HG03442 (cell line): ENCODE data around the gene PTTG1IP.

Experiments used
- ATAC-seq: cut with Tn5 transposase; IDR thresholded peaks from one replicate; pipeline ENCODE4 v1.9.1; 2021; ENCODE audit warnings: mild to moderate bottlenecking, moderate library complexity; ENCODE audit not compliant: unreplicated experiment

Gene PTTG1IP

GRCh38 chr21:44896561-44897286, 23.2 kb upstream of the PTTG1IP start:
- ATAC-seq = no peak

- ATAC-seq = no peak
Observed at GRCh38 chr21:44895859-44896258, 22.4 kb upstream of the PTTG1IP start.

- no peak for ATAC-seq
Observed at GRCh38 chr21:44894687-44895302, 21.3 kb upstream of the PTTG1IP start.

- ATAC-seq = no peak
Observed at GRCh38 chr21:44893948-44894656, 20.6 kb upstream of the PTTG1IP start.

GRCh38 chr21:44893278-44893556, 19.7 kb upstream of the PTTG1IP start:
- ATAC-seq = no peak

DNA sequence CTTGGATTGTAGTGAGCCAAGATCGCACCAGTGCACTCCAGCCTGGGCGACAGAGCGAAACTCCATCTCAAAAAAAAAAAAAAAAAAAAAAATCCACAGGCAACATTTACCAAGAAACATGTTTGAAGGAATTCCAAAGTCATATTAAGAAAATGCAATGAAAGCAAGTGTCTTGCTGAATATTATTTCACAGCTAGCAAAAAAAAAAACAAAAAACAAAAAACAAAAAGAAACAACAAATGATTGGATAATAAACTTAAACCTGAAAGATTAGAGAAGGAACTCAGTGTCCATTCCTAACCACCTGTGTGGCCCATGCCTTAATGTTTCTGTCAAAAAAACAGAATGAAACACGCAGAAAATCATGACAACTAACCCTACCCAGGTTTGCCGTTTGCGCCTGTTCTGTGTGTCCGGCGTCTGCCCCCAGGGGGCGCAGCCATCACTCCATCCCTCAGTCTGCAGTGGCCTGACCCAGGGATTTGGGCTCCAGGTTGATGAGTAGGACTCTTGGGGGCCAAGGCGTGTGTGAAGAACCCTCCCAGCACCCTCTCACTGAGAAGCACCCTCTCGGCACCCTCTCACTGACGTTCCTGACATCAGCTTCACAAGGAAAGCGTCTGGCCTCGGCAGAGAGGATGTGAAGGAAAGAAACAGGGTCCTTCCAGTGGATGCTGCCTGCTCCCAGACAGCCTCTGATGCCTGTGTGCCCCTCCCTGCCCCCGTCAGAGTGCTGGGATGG, 19.2 kb upstream of the PTTG1IP start:
- ATAC-seq = no peak

GRCh38 chr21:44892095-44892494, 18.6 kb upstream of the PTTG1IP start:
- no peak for ATAC-seq

- ATAC-seq = no peak
Observed at GRCh38 chr21:44891631-44892031, 18.1 kb upstream of the PTTG1IP start.

DNA sequence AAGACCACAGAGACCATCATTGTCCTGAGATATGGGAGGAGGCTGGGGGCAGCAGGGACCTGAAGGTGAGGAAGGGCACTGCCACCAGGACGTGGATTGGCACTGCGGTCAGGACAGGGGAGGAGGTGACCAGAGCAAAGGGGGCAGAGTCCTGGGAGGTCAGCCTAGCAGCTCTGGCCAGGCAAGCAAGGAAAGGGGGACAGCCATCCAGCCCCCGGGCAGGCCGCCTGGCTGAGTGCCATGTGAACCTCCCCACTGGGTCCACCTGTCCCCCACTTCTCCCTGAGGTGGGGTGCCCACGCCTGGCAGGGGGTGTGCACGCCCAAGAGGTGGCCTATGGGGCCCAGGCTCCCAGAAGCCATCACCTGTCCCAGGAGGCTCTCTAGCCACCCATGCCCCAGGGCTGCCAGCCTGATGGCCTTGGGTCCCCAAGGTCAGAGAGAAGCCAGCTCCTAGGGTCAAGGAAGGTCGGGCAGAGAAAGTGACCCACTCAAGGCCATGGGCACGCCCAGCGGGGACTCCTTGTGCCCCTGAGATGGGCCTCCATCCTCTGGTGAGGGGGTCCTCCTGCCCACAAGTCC, 17.6 kb upstream of the PTTG1IP start:
- no peak for ATAC-seq

GRCh38 chr21:44890338-44890931, 16.9 kb upstream of the PTTG1IP start:
- ATAC-seq = no peak

DNA sequence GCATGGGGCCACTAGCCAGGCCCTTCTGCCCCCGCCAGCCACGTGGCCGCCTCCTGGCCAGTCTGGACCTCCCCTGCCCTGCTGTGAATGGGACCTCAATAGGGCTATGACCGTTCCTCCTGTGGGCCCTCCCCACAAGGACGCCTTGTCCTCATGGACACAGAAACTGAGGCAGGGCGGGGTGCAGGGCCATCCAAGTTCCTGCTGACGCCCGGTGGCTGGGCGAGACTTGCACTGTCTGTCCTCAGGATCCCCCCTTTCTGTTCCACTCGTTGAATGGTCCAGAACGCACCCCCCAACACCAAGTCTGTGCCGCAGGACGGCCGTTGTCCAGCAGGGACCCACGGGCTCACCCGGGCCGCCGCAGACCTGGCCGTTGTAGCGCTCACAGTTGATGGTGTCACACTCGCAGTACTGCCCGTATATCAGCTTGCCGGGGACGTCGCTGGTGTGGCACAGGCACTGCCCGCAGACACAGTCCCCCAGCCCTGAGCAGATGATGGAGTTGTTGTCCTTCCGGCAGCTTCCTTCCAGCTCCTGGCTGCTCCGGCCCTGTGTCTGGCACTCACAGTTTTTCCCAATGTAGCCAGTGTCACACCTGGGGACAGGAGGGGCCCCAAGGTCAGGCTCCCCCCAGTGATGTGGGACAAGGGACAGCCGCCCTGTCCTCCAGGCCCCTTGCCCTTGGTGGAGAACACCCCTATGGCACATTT, 16.3 kb upstream of the PTTG1IP start:
- no peak for ATAC-seq

DNA sequence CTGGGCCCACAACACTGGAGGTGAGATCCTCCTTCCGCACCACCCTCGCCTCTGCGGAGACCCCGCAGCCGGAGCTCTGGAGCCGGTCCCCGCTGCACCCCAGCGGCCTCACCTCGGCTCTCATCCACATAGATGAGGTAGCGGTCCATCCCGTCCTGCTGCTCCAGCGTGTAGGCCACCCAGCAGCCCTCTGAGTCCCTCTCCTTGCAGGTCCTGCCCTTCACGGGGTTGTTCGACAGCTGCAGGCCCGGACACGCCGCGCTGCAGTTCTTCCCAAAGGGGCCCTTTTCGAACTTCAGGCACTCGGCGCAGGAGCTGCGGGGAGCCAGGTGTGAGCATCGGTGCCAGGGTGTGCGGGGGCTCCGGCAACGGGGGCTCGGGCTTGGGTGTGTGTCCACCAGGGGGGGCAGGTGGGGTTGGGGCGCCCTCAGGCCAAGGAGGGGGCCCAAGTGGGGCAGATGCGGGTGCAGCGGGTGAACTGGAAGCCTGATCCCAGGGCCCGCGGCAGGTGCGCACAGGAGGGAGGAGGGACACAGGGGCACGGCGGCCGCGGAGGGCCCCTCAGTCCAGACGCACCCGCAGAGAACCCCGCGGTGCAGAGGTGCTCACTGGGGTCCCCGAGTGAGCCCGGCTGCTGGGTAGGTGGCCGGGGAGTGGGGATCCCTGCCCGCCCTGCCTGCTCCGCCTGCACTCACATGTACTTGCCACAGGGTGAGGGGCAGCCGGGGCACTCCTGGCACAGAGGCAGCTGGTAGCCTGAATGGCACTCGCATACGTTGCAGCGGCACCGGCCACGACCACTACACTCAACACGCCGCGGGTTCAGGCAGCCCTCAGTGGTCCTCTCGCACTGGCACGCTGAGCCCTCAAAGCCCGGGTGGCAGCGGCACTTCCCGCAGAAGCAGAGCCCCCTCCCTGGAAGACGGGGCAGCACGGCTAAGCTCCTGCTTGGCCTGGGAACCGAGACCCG, 15.4 kb upstream of the PTTG1IP start:
- ATAC-seq = no peak

- ATAC-seq = no peak
Observed at GRCh38 chr21:44887807-44888580, 14.5 kb upstream of the PTTG1IP start.

DNA sequence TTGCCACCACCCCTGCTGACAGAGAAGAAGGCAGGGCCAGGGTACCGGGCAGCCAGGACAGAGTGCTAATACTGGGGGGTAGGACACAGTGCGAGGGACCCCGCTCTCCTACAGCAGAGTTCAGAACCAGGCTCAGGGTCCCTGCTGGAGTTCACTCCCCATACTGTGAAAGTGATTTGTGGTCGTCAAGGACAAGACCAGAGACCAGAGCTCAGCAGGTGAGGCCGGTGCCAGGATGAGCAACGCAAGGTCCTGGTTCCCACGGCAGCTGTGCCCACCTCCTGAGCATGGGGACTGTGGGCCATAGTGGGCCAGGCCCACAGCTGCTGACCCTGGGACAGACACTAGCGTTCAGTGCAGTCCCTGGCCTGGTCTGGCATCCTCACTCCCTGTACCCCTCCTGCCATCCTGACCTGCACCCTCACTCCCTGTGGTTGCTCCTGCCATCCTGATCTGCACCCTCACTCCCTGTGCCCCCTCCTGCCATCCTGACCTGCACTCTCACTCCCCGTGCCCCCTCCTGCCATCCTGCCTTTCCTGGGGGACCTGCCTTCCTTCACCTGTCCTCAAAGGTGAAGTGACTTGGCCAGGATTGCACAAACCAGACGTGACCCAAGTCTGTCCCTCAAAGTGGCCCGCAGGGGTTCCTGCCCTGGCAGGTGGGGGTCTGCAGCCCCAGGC, 13.8 kb upstream of the PTTG1IP start:
- no peak for ATAC-seq

DNA sequence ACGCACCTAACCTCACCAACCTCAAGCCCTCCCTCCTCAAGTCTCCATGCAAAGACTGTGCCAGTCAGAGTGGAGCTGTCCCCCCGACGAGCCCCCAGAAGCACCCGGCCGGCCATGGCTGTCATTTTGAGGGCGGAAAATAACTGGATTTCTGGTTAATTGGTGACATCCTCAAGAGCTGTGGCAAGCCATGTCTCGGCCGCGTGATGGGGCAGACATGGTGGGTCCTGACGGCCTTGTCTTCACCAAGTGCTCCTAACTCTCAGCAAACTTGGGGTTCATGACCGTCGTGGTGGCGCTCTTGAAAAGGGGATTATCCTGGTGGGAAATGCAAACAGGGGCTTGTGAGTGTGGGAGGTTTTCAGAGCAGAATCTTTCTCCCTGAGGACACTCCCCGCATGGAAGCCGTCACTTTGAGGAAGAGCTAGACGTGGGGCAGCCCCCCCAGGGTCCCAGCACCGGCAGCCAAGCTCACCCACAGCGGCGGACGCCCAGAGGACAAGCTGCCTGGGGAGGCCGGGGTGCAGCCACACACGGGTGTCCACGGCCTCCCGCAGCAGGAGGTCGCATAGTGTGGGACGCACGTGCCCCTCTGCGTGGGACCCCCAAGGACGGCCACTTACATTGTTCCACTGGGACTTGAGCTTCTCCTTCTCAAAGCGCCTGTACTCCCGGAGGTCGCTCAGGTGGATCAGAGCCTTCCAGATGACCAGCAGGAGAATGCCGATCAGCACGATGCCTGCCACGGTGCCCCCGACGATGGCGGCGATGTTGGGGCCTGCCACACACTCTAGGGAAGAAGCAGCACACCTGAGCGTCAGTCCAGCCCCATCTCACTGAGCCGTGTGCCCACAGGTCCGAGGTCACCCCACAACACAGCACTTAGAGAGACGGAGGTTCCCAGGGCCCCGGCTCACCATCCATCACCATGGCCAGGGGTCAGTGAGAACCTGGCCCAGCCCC, 12.9 kb upstream of the PTTG1IP start:
- ATAC-seq = no peak

DNA sequence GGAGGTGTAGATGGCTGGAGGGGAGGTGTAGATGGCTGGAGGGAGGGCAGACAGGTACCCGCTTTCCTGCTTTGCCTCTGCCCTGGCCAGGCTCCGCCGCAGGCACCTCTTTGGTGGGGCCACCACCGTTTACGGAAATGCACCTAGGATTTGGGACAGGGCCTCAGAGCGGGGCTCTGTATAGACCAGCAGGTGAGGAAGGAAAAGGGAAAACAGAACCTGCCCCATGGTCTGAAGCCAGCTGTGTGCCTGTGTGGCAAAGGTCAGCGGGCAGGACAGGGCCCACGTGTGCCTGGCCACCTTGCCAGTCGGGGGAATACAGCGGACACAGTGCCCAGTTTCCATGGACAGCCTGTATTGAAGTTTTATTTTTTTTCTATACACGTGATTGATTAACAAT, 12.1 kb upstream of the PTTG1IP start:
- ATAC-seq = no peak

DNA sequence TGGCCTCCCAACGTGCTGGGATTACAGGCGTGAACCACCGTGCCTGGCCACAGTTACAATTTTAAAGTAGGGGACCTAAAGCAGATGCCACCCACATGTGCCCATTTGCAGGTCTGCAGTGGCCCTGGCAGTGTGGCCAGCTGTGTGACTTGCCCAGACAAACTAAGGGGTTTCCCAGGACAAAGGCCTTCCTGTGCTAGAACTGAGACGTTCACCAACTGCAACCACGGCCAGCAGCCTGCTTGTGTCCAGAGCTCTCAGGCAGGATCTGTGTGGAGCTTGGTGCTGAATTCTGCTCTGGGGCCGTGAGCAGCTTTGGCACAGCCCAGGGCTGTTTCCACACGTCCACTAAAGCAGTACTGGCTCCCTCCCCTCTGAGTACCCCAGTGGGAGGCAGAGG, 10.6 kb upstream of the PTTG1IP start:
- ATAC-seq = no peak
